OCI-LY3 (cell line): Measurements from ENCODE around the gene SLC38A2.

Experiments
- CTCF ChIP-seq: fragments of 200-600, 300-600 bp; sonication (generic); IDR thresholded peaks from 2 replicates; pipeline ENCODE4 v1.5.1; 2014; ENCODE audit warnings: antibody characterized with exemption, low read length, low read depth
- EZH2phosphoT487 ChIP-seq: fragments of 200-600 bp; shearing (Covaris generic); IDR thresholded peaks from 2 replicates; pipeline ENCODE4 v1.6.1; 2018; ENCODE audit warnings: antibody characterized with exemption, mixed run types, low read depth

- TF ChIP-seq CTCF (no peak), EZH2phosphoT487 (no peak)
Measured at GRCh38 chr12:46401662-46402061, 29.1 kb upstream of the SLC38A2 start.
